Fibroblast of the aortic adventitia (primary cell): ENCODE measurements around the gene HTR1E. TPM values are rescaled to one million over a fixed set of nuclear protein-coding genes. Genes with fewer than 3 reads are reported as not detected.

Experiments
- DNase-seq: peaks from one replicate; pipeline ENCODE4 v3.0.0-alpha.2; 2010; ENCODE audit warnings: low read depth
- H3K4me3 ChIP-seq: 2 replicates; pipeline ENCODE4 v1.5.1; 2011; ENCODE audit warnings: low read depth, mild to moderate bottlenecking, control low read depth, low read length, moderate library complexity
- small RNA-seq: library from RNA; depleted of rRNA; stranded (forward); fragments of <200 nt; gene quantifications from one replicate; pipeline ENCODE3, GENCODE V24; 2012
- total RNA-seq: library from RNA; depleted of rRNA; stranded (reverse); fragments of >200 nt; gene quantifications from 2 replicates; pipeline ENCODE4 v1.2.3, GENCODE V29; 2012; ENCODE audit warnings: low replicate concordance
- TF ChIP-seq, protein P1 (sequence below): IDR thresholded peaks from 2 replicates; pipeline ENCODE4 v1.5.1; 2011; ENCODE audit warnings: mild to moderate bottlenecking, low read length, control low read depth, inconsistent platforms; ENCODE audit not compliant: insufficient read depth

HTR1E gene
- total RNA-seq, 1 donor, result not detected

DNA sequence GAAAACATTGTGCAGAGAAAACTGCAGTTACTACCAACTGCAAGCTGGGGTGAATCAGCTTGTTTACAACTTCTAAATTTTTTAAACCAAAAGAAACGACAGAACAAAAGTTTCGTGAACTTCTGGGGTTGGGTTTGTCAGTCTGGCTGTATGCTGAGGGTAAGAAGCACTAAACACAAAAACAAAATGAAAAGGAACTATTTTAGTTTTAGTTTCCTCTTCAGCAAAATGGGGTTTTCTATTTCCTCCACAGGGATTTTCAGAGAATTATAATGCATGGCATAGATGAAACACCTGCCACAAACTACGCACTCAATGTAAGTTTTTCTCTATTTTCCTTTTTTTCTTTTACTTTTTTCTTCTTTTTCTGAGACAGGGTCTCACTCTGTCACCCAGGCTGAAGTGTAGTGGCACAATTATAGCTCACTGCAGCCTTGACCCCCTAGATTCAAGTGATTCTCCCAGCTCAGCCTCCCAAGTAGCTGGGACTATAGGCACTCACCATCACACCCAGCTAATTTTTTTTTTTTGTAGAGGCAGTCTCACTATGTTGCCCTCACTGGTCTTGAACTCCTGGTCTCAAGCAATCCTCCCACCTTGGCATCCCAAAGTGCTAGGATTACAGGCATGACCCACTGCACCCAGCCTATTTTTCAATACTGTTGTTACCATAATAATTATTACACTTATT is 117.0 kb downstream of the HTR1E start:
- TF ChIP-seq, protein P1, sequence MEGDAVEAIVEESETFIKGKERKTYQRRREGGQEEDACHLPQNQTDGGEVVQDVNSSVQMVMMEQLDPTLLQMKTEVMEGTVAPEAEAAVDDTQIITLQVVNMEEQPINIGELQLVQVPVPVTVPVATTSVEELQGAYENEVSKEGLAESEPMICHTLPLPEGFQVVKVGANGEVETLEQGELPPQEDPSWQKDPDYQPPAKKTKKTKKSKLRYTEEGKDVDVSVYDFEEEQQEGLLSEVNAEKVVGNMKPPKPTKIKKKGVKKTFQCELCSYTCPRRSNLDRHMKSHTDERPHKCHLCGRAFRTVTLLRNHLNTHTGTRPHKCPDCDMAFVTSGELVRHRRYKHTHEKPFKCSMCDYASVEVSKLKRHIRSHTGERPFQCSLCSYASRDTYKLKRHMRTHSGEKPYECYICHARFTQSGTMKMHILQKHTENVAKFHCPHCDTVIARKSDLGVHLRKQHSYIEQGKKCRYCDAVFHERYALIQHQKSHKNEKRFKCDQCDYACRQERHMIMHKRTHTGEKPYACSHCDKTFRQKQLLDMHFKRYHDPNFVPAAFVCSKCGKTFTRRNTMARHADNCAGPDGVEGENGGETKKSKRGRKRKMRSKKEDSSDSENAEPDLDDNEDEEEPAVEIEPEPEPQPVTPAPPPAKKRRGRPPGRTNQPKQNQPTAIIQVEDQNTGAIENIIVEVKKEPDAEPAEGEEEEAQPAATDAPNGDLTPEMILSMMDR, result no peak
- DNase-seq, result no peak
- no peak overlapping the region for H3K4me3 ChIP-seq

DNA sequence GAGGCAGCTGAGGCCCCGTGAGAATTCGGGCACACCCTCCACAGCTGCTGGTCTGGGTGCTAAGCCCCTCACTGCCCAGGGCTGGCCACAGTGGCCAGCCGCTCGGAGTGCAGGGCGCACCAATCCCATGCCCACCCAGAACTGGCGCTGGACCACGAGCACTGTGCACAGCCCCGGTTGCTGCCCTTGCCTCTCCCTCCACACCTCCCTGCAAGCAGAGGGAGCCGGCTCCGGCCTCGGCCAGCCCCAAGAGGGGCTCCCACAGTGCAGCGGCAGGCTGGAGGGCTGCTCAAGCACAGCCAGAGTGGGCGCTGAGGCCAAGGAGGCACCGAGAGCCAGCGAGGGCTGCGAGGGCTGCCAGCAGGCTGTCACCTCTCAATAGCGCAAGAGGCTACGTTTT is 122.6 kb downstream of the HTR1E start:
- DNase-seq, result no peak
- H3K4me3 ChIP-seq, result no peak overlapping the region
- TF ChIP-seq, protein P1, result no peak

DNA sequence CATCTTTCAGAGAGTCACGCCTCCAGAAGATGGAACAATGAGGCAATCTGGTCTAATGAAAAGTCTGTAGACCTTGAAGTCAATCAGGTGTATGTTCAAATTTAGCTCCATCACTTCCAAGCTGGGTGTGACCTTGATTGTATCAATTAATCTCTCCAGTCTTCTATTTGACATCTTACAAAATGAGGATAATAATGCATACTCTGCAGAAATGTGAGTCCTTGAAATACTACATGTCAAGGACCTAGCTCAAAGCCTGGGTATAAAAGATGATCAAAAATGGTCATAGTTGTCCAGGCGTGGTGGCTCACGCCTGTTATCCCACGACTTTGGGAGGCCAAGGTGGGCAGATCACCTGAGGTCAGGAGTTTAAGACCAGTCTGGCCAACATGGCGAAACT is 127.8 kb downstream of the HTR1E start:
- DNase-seq, result no peak
- no peak overlapping the region for H3K4me3 ChIP-seq
- TF ChIP-seq, protein P1, result no peak

Small RNA genes lying within 50 kb of the gene (small RNA-seq; reads per million reads assigned to genes)
- gene AL157777.2 (not detected), gene MTHFD2P2 (not detected)

Other genes starting within 250 kb of the HTR1E start
- not detected in 2 replicates for gene CGA, start 157.6 kb downstream of the HTR1E start, total RNA-seq
- gene ZNF292, start 218.0 kb downstream of the HTR1E start, total RNA-seq, result 34.7 and 42.6 TPM in 2 replicates